IMR-90 (cell line): ENCODE results near the gene AZIN2. TPM values are rescaled to one million over a fixed set of nuclear protein-coding genes. Genes with fewer than 3 reads are reported as not detected.

ENCODE experiments used
- ATAC-seq: fragments of 200-7000 bp; cut with Tn5 transposase; 2 replicates; pipeline ENCODE4 v1.9.1; 2020; ENCODE audit warnings: low read depth, mild to moderate bottlenecking, moderate library complexity
- BruUV-seq: library from RNA; stranded (reverse); fragments of 400-500 nt; replicated peaks from 2 replicates; lab custom pipeline; 2021; lab: Mats Ljungman, UMichigan
- CTCF ChIA-PET: fragments of 300-600 bp; formaldehyde crosslinking; extraction: SDS; loops from one replicate; lab custom pipeline; 2021; ENCODE audit warnings: antibody characterized with exemption; lab: Yijun Ruan, JAX
- POLR2A ChIA-PET: fragments of 300-600 bp; sonication (Branson Sonifier 250); formaldehyde crosslinking; loops from one replicate; lab custom pipeline; 2022; ENCODE audit warnings: antibody characterized with exemption; ENCODE audit not compliant: unreplicated experiment; lab: Charles Lee
- DNase-seq: peaks from one replicate; pipeline ENCODE4 v3.0.0; 2013
- H2AFZ ChIP-seq: replicated peaks from 2 replicates; pipeline ENCODE3; 2013; ENCODE audit warnings: low read length, mild to moderate bottlenecking; ENCODE audit not compliant: poor library complexity
- H2AK5ac ChIP-seq: 2 replicates; pipeline ENCODE4 v1.6.1; 2013; ENCODE audit warnings: low read depth, low read length, inconsistent platforms
- H2AK9ac ChIP-seq: replicated peaks from 2 replicates; pipeline ENCODE3; 2013; ENCODE audit warnings: mild to moderate bottlenecking, low read depth, low read length, moderate library complexity; ENCODE audit not compliant: poor library complexity
- H2BK120ac ChIP-seq: 2 replicates; pipeline ENCODE4 v1.6.1; 2013; ENCODE audit warnings: low read depth, low read length, inconsistent platforms
- H2BK15ac ChIP-seq: 3 replicates; pipeline ENCODE4 v1.6.1; 2013; ENCODE audit warnings: low read depth, low read length, inconsistent platforms
- H2BK20ac ChIP-seq: 2 replicates; pipeline ENCODE4 v1.6.1; 2013; ENCODE audit warnings: low read depth, mild to moderate bottlenecking, inconsistent platforms, low read length, moderate library complexity
- H2BK5ac ChIP-seq: 2 replicates; pipeline ENCODE4 v1.6.1; 2013; ENCODE audit warnings: mild to moderate bottlenecking, low read depth, low read length, inconsistent platforms; ENCODE audit not compliant: poor library complexity, severe bottlenecking
- H3K14ac ChIP-seq: replicated peaks from 2 replicates; pipeline ENCODE4 v1.6.1; 2013; ENCODE audit warnings: low read depth, low read length, inconsistent platforms
- H3K18ac ChIP-seq: 2 replicates; pipeline ENCODE4 v1.6.1; 2013; ENCODE audit warnings: low read depth, low read length, control low read depth
- H3K23ac ChIP-seq: 2 replicates; pipeline ENCODE4 v1.6.1; 2013; ENCODE audit warnings: low read depth, low read length, inconsistent platforms
- H3K27ac ChIP-seq: 2 replicates; pipeline ENCODE4 v1.5.1; 2013; ENCODE audit warnings: mild to moderate bottlenecking, control low read depth, low read length; ENCODE audit not compliant: insufficient read depth
- H3K27me3 ChIP-seq: 2 replicates; pipeline ENCODE4 v1.6.1; 2013; ENCODE audit warnings: low read length; ENCODE audit not compliant: control insufficient read depth, insufficient read depth
- H3K36me3 ChIP-seq: 2 replicates; pipeline ENCODE4 v1.6.1; 2013; ENCODE audit warnings: low read length, mixed read lengths; ENCODE audit not compliant: control insufficient read depth, insufficient read depth
- H3K4ac ChIP-seq: 2 replicates; pipeline ENCODE4 v1.6.1; 2013; ENCODE audit warnings: low read depth, low read length, inconsistent platforms
- H3K4me1 ChIP-seq: 2 replicates; pipeline ENCODE4 v1.6.1; 2013; ENCODE audit warnings: low read length, mixed read lengths; ENCODE audit not compliant: control insufficient read depth, insufficient read depth
- H3K4me2 ChIP-seq: 2 replicates; pipeline ENCODE4 v1.6.1; 2013; ENCODE audit warnings: low read depth, mild to moderate bottlenecking, control low read depth, low read length, moderate library complexity
- H3K4me3 ChIP-seq: 2 replicates; pipeline ENCODE4 v1.5.1; 2013; ENCODE audit warnings: low read depth, mild to moderate bottlenecking, control low read depth, low read length, moderate library complexity; ENCODE audit not compliant: insufficient read depth
- H3K56ac ChIP-seq: 2 replicates; pipeline ENCODE4 v1.6.1; 2013; ENCODE audit warnings: low read length, inconsistent platforms; ENCODE audit not compliant: insufficient read depth; ENCODE audit errors: extremely low read depth
- H3K79me1 ChIP-seq, 2 experiments: 2 replicates each; pipeline ENCODE4 v1.6.1; 2013; ENCODE audit warnings: low read length in 2 of 2, inconsistent platforms in 1 of 2, low read depth in 1 of 2
- H3K9ac ChIP-seq: 2 replicates; pipeline ENCODE4 v1.6.1; 2013; ENCODE audit warnings: low read depth, low read length, control low read depth
- H3K9me1 ChIP-seq: 2 replicates; pipeline ENCODE4 v1.6.1; 2013; ENCODE audit warnings: low read length, inconsistent platforms; ENCODE audit not compliant: insufficient read depth
- H3K9me3 ChIP-seq: 2 replicates; pipeline ENCODE4 v1.6.1; 2013; ENCODE audit warnings: low read length; ENCODE audit not compliant: control insufficient read depth, insufficient read depth
- H4K20me1 ChIP-seq: 2 replicates; pipeline ENCODE4 v1.6.1; 2013; ENCODE audit warnings: low read length, inconsistent platforms; ENCODE audit not compliant: insufficient read depth
- H4K5ac ChIP-seq: 2 replicates; pipeline ENCODE4 v1.6.1; 2013; ENCODE audit warnings: mild to moderate bottlenecking, low read depth, low read length, control low read depth
- H4K8ac ChIP-seq, 2 experiments: 2 replicates each; pipeline ENCODE4 v1.6.1; 2013; ENCODE audit warnings: low read depth in 2 of 2, low read length in 2 of 2, control low read depth in 1 of 2, inconsistent platforms in 1 of 2
- H4K91ac ChIP-seq: 2 replicates; pipeline ENCODE4 v1.6.1; 2013; ENCODE audit warnings: low read depth, low read length, inconsistent platforms; ENCODE audit not compliant: insufficient read depth
- CHD1 ChIP-seq: IDR thresholded peaks from 2 replicates; pipeline ENCODE4 v1.6.1; 2012; ENCODE audit warnings: low read depth, low read length, improper control_type of control experiment
- MAFK ChIP-seq: IDR thresholded peaks from 2 replicates; pipeline ENCODE4 v1.6.1; 2012; ENCODE audit warnings: low read depth, low read length, improper control_type of control experiment
- NFE2L2 ChIP-seq: fragments of 150-350 bp; IDR thresholded peaks from 2 replicates; pipeline ENCODE4 v1.6.1; 2016; ENCODE audit warnings: low read depth, mild to moderate bottlenecking, low read length
- WGBS, 2 experiments: methylation state at CpG; one replicate each; pipeline versions ENCODE4 v1.1.5 to v1.1.7; 2013; ENCODE audit warnings: missing lambda C conversion rate in 2 of 2; ENCODE audit not compliant: insufficient read length in 1 of 2; ENCODE audit errors: extremely low coverage in 2 of 2; 5-methylcytosine and 5-hydroxymethylcytosine counted together
- dilution Hi-C: fragments of 300-500 bp; cut with HindIII; formaldehyde crosslinking; loops from one replicate; pipeline ENCODE4 v1.14.3; 2018; ENCODE audit warnings: low sequenced_read_pairs; ENCODE audit not compliant: unreplicated experiment
- in situ Hi-C: fragments of 300-500 bp; cut with MboI; formaldehyde crosslinking; loops from 3 replicates; pipeline ENCODE4 v1.14.3; 2019; ENCODE audit warnings: low sequenced_read_pairs, inconsistent platforms, mixed read lengths
- intact Hi-C: fragments of 100-400 bp; cut with micrococcal nuclease; formaldehyde crosslinking; loops from 2 replicates; pipeline ENCODE4 v1.10.0; 2022
- polyA plus RNA-seq, 3 experiments: library from polyadenylated mRNA; depleted of rRNA; stranded (reverse); fragments of >200 nt; gene quantifications; 2 replicates each; pipeline ENCODE4 v1.2.3, GENCODE V29; 2012; ENCODE audit warnings: low replicate concordance in 1 of 3
- total RNA-seq: library from RNA; depleted of rRNA; stranded (reverse); fragments of >200 nt; gene quantifications from 2 replicates; pipeline ENCODE4 v1.2.3, GENCODE V29; 2012
- TF ChIP-seq, protein P1 (sequence below): fragments of 150-350 bp; IDR thresholded peaks from 2 replicates; pipeline ENCODE4 v1.6.1; 2017; ENCODE audit warnings: mild to moderate bottlenecking, antibody characterized with exemption, low read length, low read depth

The AZIN2 gene
- total and polyA plus RNA-seq, 2 of the 4 experiments (the other 2 are of a cell fraction) = 4.7 to 8.9 TPM

GRCh38 chr1:33097137-33097611 lies 16.2 kb downstream of the AZIN2 start:
- WGBS, 2 experiments = no CpG with 5 or more reads among the region's 3 CpGs
- in situ Hi-C loops = loop anchor here (10.0 to 25.0 kb wide), 2 partner anchors 368 to 515 kb away; no protein-coding TSS in a partner anchor
- peak overlapping the region; percentile 96 for H3K27ac ChIP-seq

More at GRCh38 chr1:33097137-33097611, 16.2 kb downstream of the AZIN2 start:
- H3K79me1 ChIP-seq = peaks cover 9 to 46% of the 10 kb centered on the region in 2 experiments
- H3K56ac ChIP-seq = 0 out of 2 replicates have a peak overlapping the region, but pooled peaks have one; percentile 84
- dilution Hi-C loops (no loop called here), intact Hi-C loops (loop anchor here (5.0 to 10.0 kb wide), 3 partner anchors 160 to 392 kb away; partner anchors contain the start of genes SYNC and ZNF362)
- H2BK20ac ChIP-seq = peak overlapping the region; percentile 100
- H3K9me1 ChIP-seq = peaks cover 32% of the 10 kb centered on the region
- no TSS peak for BruUV-seq
- H2AK9ac ChIP-seq = peak overlapping the region; percentile 94
- peaks cover 11% of the 10 kb centered on the region; the same call in 1 of the 2 replicates for H3K36me3 ChIP-seq
- H3K4me1 ChIP-seq = peaks cover 40% of the 10 kb centered on the region
- peak overlapping the region; percentile 44 for H2AFZ ChIP-seq
- H3K23ac ChIP-seq = peak overlapping the region; percentile 97; the same call in 1 of the 2 replicates
- no peak overlapping the region for H3K9ac ChIP-seq
- H2BK120ac ChIP-seq = peak overlapping the region; percentile 100
- ChIA-PET CTCF (no interaction called here), POLR2A (no interaction called here)
- no peaks in the 10 kb centered on the region for H3K9me3 ChIP-seq
- H4K8ac ChIP-seq = peak overlapping the region; percentile 82 to 99
- H2AK5ac ChIP-seq = peak overlapping the region; percentile 100
- H4K20me1 ChIP-seq = no peaks in the 10 kb centered on the region
- no peak overlapping the region for H3K4me3 ChIP-seq
- no peak for ATAC-seq
- TF ChIP-seq, protein P1, sequence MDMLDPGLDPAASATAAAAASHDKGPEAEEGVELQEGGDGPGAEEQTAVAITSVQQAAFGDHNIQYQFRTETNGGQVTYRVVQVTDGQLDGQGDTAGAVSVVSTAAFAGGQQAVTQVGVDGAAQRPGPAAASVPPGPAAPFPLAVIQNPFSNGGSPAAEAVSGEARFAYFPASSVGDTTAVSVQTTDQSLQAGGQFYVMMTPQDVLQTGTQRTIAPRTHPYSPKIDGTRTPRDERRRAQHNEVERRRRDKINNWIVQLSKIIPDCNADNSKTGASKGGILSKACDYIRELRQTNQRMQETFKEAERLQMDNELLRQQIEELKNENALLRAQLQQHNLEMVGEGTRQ = peak; percentile 59; the same call in 1 of the 2 replicates
- TF ChIP-seq CHD1 (no peak), MAFK (peak; percentile 98), NFE2L2 (peak; percentile 57)
- peak overlapping the region; percentile 100 for H3K4ac ChIP-seq
- H2BK5ac ChIP-seq = peak overlapping the region; percentile 99
- H4K5ac ChIP-seq = peak overlapping the region; percentile 85
- peak overlapping the region; percentile 82 for H2BK15ac ChIP-seq
- H3K18ac ChIP-seq = peak overlapping the region; percentile 89
- no peak overlapping the region for H3K4me2 ChIP-seq
- H3K27me3 ChIP-seq = no peaks in the 10 kb centered on the region
- peak; percentile 65 for DNase-seq
- peak overlapping the region; percentile 99 for H3K14ac ChIP-seq
- H4K91ac ChIP-seq = peak overlapping the region; percentile 99
